Measurements from ENCODE around the gene PDPK1. TPM values are rescaled to one million over a fixed set of nuclear protein-coding genes. Genes with fewer than 3 reads are reported as not detected.

Gene PDPK1
- total RNA-seq, 1 donor from 2014 or later: 40.8 TPM

DNA sequence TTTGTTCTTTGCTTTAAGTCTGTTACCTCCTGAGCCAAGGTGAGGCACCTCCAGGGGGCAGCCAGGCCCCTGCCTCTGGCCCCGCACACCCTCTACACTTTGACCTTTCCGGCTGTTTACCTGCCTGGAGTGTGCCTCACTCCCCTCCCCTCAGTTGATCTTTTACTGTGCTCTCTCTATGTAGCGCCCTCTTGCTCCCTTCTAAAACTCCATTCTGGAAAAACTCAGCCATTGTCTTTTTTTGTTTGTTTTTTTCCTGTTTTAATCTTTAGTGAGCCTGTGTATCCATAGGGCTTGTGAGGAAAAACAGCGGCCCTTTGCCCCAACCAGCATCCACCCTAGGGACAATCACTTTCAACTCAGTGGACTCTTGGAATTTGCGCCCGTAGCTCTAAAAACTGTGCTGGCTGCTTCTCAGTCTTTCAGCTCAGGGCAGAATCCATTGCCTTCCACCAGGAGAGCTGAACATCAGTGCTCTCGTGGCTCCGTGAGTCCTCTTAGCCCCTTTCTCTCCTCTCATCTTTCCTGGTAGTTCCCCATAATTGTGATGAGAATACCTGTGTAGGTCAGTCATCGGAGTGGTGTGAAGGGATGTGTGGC is 13.4 kb upstream of the PDPK1 start:
- no peaks in the 10 kb centered on the region for H3K9me3 Mint-ChIP-seq
- TF ChIP-seq, protein P1, sequence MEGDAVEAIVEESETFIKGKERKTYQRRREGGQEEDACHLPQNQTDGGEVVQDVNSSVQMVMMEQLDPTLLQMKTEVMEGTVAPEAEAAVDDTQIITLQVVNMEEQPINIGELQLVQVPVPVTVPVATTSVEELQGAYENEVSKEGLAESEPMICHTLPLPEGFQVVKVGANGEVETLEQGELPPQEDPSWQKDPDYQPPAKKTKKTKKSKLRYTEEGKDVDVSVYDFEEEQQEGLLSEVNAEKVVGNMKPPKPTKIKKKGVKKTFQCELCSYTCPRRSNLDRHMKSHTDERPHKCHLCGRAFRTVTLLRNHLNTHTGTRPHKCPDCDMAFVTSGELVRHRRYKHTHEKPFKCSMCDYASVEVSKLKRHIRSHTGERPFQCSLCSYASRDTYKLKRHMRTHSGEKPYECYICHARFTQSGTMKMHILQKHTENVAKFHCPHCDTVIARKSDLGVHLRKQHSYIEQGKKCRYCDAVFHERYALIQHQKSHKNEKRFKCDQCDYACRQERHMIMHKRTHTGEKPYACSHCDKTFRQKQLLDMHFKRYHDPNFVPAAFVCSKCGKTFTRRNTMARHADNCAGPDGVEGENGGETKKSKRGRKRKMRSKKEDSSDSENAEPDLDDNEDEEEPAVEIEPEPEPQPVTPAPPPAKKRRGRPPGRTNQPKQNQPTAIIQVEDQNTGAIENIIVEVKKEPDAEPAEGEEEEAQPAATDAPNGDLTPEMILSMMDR (conservative IDR thresholded peaks at IDR 0.05): no peak
- peaks cover 7% of the 10 kb centered on the region for H3K4me1 Mint-ChIP-seq (ENCODE audit: unreplicated experiment)
- H3K36me3 Mint-ChIP-seq: peaks cover 8% of the 10 kb centered on the region
- peak overlapping the region; percentile 77 for H3K27ac Mint-ChIP-seq
- peak overlapping the region; percentile 69 for H3K4me3 Mint-ChIP-seq
- DNase-seq (ENCODE audit: extremely low spot score, unreplicated experiment): no peak
- H3K27me3 Mint-ChIP-seq: no peaks in the 10 kb centered on the region

DNA sequence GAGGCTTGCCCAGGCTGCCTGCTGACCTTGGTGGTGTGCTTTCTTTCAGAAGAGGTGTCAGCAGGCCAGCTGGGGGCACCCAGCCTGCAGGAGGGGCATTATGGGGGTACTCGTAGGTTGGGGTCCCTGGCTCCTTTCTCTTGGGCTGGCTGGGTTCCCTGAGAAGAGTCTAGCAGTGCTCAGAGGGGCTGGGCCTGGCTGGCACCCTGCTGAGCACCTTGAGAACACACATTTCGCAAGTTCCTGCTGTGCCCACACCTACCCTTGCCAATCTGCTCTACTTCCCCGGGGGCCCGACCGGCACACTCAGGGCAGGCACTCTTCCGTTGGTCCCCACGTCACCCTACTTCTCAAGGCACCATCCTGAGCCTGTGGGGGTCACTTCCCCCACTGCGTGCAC is 11.7 kb upstream of the PDPK1 start:
- peak overlapping the region; percentile 26 for H3K27ac Mint-ChIP-seq
- H3K9me3 Mint-ChIP-seq: no peaks in the 10 kb centered on the region
- H3K4me3 Mint-ChIP-seq: no peak overlapping the region
- no peak for DNase-seq (ENCODE audit: extremely low spot score, unreplicated experiment)
- H3K27me3 Mint-ChIP-seq: no peaks in the 10 kb centered on the region
- TF ChIP-seq, protein P1 (conservative IDR thresholded peaks at IDR 0.05): no peak
- peaks cover 3% of the 10 kb centered on the region for H3K36me3 Mint-ChIP-seq
- no peaks in the 10 kb centered on the region for H3K4me1 Mint-ChIP-seq (ENCODE audit: unreplicated experiment)

- H3K4me3 Mint-ChIP-seq: no peak overlapping the region
- no peaks in the 10 kb centered on the region for H3K27me3 Mint-ChIP-seq
- no peak overlapping the region for H3K27ac Mint-ChIP-seq
- H3K36me3 Mint-ChIP-seq: no peaks in the 10 kb centered on the region
- H3K4me1 Mint-ChIP-seq (ENCODE audit: unreplicated experiment): no peaks in the 10 kb centered on the region
- TF ChIP-seq, protein P1 (conservative IDR thresholded peaks at IDR 0.05): no peak
- no peak for DNase-seq (ENCODE audit: extremely low spot score, unreplicated experiment)
- no peaks in the 10 kb centered on the region for H3K9me3 Mint-ChIP-seq
These were observed 10.6 kb upstream of the PDPK1 start for GRCh38 chr16:2527071-2527783.

GRCh38 chr16:2527784-2528100 is 10.1 kb upstream of the PDPK1 start:
- no peaks in the 10 kb centered on the region for H3K4me1 Mint-ChIP-seq (ENCODE audit: unreplicated experiment)
- no peak overlapping the region for H3K27ac Mint-ChIP-seq
- DNase-seq (ENCODE audit: extremely low spot score, unreplicated experiment): no peak
- H3K27me3 Mint-ChIP-seq: no peaks in the 10 kb centered on the region
- H3K36me3 Mint-ChIP-seq: no peaks in the 10 kb centered on the region
- H3K9me3 Mint-ChIP-seq: no peaks in the 10 kb centered on the region
- TF ChIP-seq, protein P1 (conservative IDR thresholded peaks at IDR 0.05): no peak
- H3K4me3 Mint-ChIP-seq: no peak overlapping the region

DNA sequence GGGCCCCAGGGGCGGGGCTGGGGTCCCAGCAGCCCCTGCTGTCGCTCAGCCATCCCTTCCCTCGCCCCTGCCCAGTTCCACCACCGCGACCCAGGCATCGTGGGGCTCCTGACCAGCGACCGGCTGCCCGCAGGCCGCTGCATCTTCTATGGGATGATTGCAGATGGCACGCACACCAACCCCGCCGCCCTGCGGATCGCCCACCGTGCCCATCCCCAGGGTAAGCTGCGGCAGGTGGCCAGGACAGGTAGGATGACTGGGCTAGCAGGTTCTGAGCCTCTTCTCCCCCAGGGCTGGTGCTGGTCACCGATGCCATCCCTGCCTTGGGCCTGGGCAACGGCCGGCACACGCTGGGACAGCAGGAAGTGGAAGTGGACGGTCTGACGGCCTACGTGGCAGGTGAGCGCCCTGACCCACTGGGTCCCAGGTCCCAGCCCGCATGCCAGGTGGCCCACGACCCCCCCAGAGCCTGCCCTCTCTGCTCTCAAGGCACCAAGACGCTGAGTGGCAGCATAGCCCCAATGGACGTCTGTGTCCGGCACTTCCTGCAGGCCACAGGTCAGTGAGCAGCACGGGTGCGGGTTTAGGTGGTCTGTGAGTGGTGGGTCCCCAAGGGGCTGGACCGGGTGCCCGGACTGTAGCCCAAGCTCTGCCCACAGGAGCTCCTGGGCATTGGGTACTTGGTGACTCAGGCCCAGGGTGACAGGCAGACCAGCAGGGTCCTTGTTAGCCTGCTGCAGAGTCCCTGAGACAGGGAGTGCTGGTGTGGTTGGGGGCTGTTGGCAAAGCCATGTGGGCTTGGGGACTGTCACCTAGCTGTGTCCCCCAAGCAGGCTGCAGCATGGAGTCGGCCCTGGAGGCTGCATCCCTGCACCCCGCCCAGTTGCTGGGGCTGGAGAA is 9.4 kb upstream of the PDPK1 start:
- Mint-ChIP-seq H3K36me3 (no peaks in the 10 kb centered on the region), H3K4me3 (no peak overlapping the region), H3K27ac (no peak overlapping the region), H3K4me1 (ENCODE audit: unreplicated experiment) (no peaks in the 10 kb centered on the region), H3K9me3 (no peaks in the 10 kb centered on the region), H3K27me3 (no peaks in the 10 kb centered on the region)
- no peak for DNase-seq (ENCODE audit: extremely low spot score, unreplicated experiment)
- TF ChIP-seq, protein P1 (conservative IDR thresholded peaks at IDR 0.05): no peak
